ENCODE data around the gene CLCN3. TPM values are rescaled to one million over a fixed set of nuclear protein-coding genes. Genes with fewer than 3 reads are reported as not detected.
"Not testable (repeated sequence)": the region's sequence is repeated elsewhere in the genome, so short reads cannot be mapped to it uniquely, and the experiment has no call there.

The CLCN3 gene
- total RNA-seq, 1 experiment from 2014 or later = 42.1 TPM

GRCh38 chr4:169724260-169724659 is 103.9 kb downstream of the CLCN3 start:
- Mint-ChIP-seq H3K4me3 (ENCODE audit: unreplicated experiment) (no peak overlapping the region), H3K9me3 (ENCODE audit: unreplicated experiment) (no peaks in the 10 kb centered on the region), H3K4me1 (ENCODE audit: low read depth, unreplicated experiment) (no peaks in the 10 kb centered on the region), H3K27ac (ENCODE audit: unreplicated experiment) (no peak overlapping the region), H3K27me3 (ENCODE audit: insufficient read depth, unreplicated experiment) (no peaks in the 10 kb centered on the region), H3K36me3 (ENCODE audit: insufficient read depth, unreplicated experiment) (no peaks in the 10 kb centered on the region)
- intact Hi-C loops (cut with micrococcal nuclease; ENCODE audit: unreplicated experiment) = no loop called here
- no peaks in the 10 kb centered on the region for H3K27me3 ChIP-seq (replicated peaks; ENCODE audit: control insufficient read depth, insufficient read depth, low read length)
- no TSS peak for BruUV-seq (replicated peaks)
- no peak for DNase-seq
- CTCF ChIA-PET = interaction anchor here (1.2 kb wide), 1 partner anchor 111 kb away, joined by 3 read pairs; no protein-coding TSS in a partner anchor
- no peaks in the 10 kb centered on the region; the same call in 1 of the 2 replicates for H3K36me3 ChIP-seq (ENCODE audit: control insufficient read depth, insufficient read depth, low read length)
- H3K4me1 ChIP-seq = no peaks in the 10 kb centered on the region
- no peak for TF ChIP-seq CTCF (IDR thresholded peaks at IDR 0.05; ENCODE audit: insufficient read depth in 1 of 2, low read depth in 1 of 2, low read length in 1 of 2, severe bottlenecking in 1 of 2, unreplicated experiment in 1 of 2)
- POLR2A ChIA-PET = no interaction called here
- no peaks in the 10 kb centered on the region for H3K9me3 ChIP-seq
- no peak overlapping the region for H3K4me3 ChIP-seq (ENCODE audit: low read depth, low read length)

GRCh38 chr4:169727616-169728015 is 107.2 kb downstream of the CLCN3 start:
- Mint-ChIP-seq H3K9me3 (ENCODE audit: unreplicated experiment) (no peaks in the 10 kb centered on the region), H3K4me3 (ENCODE audit: unreplicated experiment) (no peak overlapping the region), H3K4me1 (ENCODE audit: low read depth, unreplicated experiment) (no peaks in the 10 kb centered on the region), H3K27ac (ENCODE audit: unreplicated experiment) (no peak overlapping the region), H3K36me3 (ENCODE audit: insufficient read depth, unreplicated experiment) (no peaks in the 10 kb centered on the region), H3K27me3 (ENCODE audit: insufficient read depth, unreplicated experiment) (no peaks in the 10 kb centered on the region)
- no peaks in the 10 kb centered on the region for H3K27me3 ChIP-seq (replicated peaks; ENCODE audit: control insufficient read depth, insufficient read depth, low read length)
- no peaks in the 10 kb centered on the region for H3K4me1 ChIP-seq
- BruUV-seq (replicated peaks) = no TSS peak
- H3K4me3 ChIP-seq (ENCODE audit: low read depth, low read length) = no peak overlapping the region
- DNase-seq = no peak
- POLR2A ChIA-PET = no interaction called here
- H3K9me3 ChIP-seq = no peaks in the 10 kb centered on the region
- no peaks in the 10 kb centered on the region; the same call in 1 of the 2 replicates for H3K36me3 ChIP-seq (ENCODE audit: control insufficient read depth, insufficient read depth, low read length)
- no peak for TF ChIP-seq CTCF (IDR thresholded peaks at IDR 0.05; ENCODE audit: insufficient read depth in 1 of 2, low read depth in 1 of 2, low read length in 1 of 2, severe bottlenecking in 1 of 2, unreplicated experiment in 1 of 2)
- CTCF ChIA-PET = no interaction called here
- intact Hi-C loops (cut with micrococcal nuclease; ENCODE audit: unreplicated experiment) = no loop called here

- ChIA-PET CTCF (no interaction called here), POLR2A (no interaction called here)
- no peak overlapping the region for H3K4me3 Mint-ChIP-seq (ENCODE audit: unreplicated experiment)
- no peaks in the 10 kb centered on the region for H3K4me1 Mint-ChIP-seq (ENCODE audit: low read depth, unreplicated experiment)
- H3K9me3 Mint-ChIP-seq (ENCODE audit: unreplicated experiment) = no peaks in the 10 kb centered on the region
- Histone ChIP-seq H3K4me3 (ENCODE audit: low read depth, low read length) (no peak overlapping the region), H3K27me3 (replicated peaks; ENCODE audit: control insufficient read depth, insufficient read depth, low read length) (no peaks in the 10 kb centered on the region), H3K4me1 (no peaks in the 10 kb centered on the region), H3K36me3 (ENCODE audit: control insufficient read depth, insufficient read depth, low read length) (no peaks in the 10 kb centered on the region), H3K9me3 (no peaks in the 10 kb centered on the region)
- DNase-seq = no peak
- no TSS peak for BruUV-seq (replicated peaks)
- H3K27ac Mint-ChIP-seq (ENCODE audit: unreplicated experiment) = no peak overlapping the region
- H3K27me3 Mint-ChIP-seq (ENCODE audit: insufficient read depth, unreplicated experiment) = no peaks in the 10 kb centered on the region
- no peak for TF ChIP-seq CTCF (IDR thresholded peaks at IDR 0.05; ENCODE audit: insufficient read depth in 1 of 2, low read depth in 1 of 2, low read length in 1 of 2, severe bottlenecking in 1 of 2, unreplicated experiment in 1 of 2)
- intact Hi-C loops (cut with micrococcal nuclease; ENCODE audit: unreplicated experiment) = no loop called here
- H3K36me3 Mint-ChIP-seq (ENCODE audit: insufficient read depth, unreplicated experiment) = no peaks in the 10 kb centered on the region
Observed at GRCh38 chr4:169730564-169730963, 110.2 kb downstream of the CLCN3 start.

- H3K27ac Mint-ChIP-seq (ENCODE audit: unreplicated experiment); DNase-seq; H3K36me3 Mint-ChIP-seq (ENCODE audit: insufficient read depth, unreplicated experiment); POLR2A ChIA-PET; H3K4me3 Mint-ChIP-seq (ENCODE audit: unreplicated experiment); H3K27me3 Mint-ChIP-seq (ENCODE audit: insufficient read depth, unreplicated experiment); H3K9me3 ChIP-seq; H3K4me1 Mint-ChIP-seq (ENCODE audit: low read depth, unreplicated experiment); H3K9me3 Mint-ChIP-seq (ENCODE audit: unreplicated experiment); H3K27me3 ChIP-seq (replicated peaks; ENCODE audit: control insufficient read depth, insufficient read depth, low read length); CTCF ChIA-PET; H3K36me3 ChIP-seq (ENCODE audit: control insufficient read depth, insufficient read depth, low read length); intact Hi-C loops (cut with micrococcal nuclease; ENCODE audit: unreplicated experiment); BruUV-seq (replicated peaks); H3K4me1 ChIP-seq; H3K4me3 ChIP-seq (ENCODE audit: low read depth, low read length): not testable (repeated sequence)
Observed at GRCh38 chr4:169738604-169739003, 118.2 kb downstream of the CLCN3 start.

Measured in Caco-2 (cell line).